ENCODE measurements around the gene TBC1D30.

GRCh38 chr12:64916411-64917261 is 92.2 kb downstream of the TBC1D30 start:
- TF ChIP-seq CTCF (IDR thresholded peaks at IDR 0.05) = no peak
- no peak for TF ChIP-seq POLR2A (IDR thresholded peaks at IDR 0.05)
